DMS 273 treated with DMSO at 0.1 percent for 48 hours (cell line): ENCODE data around the gene TAF5L.
"Not testable (repeated sequence)": the region's sequence is repeated elsewhere in the genome, so short reads cannot be mapped to it uniquely, and the experiment has no call there.

Experiments used
- DNase-seq: peaks from one replicate; lab custom pipeline; 2025; lab: John Stamatoyannopoulos, UW

The TAF5L gene

DNA sequence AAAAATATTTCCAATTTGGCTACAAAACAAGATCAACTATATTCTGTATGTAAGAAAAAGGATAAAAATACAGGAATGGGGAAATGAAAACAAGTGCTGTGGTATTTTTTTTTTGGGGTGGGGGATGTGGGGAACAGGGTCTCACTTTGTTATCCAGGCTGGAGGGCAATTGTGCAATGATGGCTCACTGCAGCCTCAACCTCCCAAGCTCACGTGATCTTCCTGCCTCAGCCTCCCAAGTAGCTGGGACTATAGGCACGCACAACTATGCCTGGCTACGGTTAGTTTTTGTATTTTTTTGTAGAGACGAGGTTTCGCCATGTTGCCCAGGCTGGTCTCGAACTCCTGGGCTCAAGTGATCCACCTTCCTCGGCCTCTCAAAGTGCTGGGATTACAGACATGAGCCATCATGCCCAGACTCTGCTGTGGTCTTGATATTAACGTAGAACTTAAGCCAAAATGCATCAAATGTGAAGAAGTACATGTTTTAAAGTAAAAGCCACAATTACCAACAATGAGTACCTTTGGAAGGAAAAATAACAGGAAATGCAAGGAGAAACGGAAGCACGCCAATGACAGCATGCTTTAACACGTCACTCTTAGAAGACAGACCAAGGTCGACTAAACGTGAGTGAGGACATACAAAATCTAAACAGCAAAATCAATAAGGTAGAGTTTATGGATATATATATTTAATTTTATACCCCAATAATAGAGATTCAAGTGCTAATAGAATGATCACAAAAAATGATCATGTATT is 58.6 kb downstream of the TAF5L start:
- no peak for DNase-seq

DNA sequence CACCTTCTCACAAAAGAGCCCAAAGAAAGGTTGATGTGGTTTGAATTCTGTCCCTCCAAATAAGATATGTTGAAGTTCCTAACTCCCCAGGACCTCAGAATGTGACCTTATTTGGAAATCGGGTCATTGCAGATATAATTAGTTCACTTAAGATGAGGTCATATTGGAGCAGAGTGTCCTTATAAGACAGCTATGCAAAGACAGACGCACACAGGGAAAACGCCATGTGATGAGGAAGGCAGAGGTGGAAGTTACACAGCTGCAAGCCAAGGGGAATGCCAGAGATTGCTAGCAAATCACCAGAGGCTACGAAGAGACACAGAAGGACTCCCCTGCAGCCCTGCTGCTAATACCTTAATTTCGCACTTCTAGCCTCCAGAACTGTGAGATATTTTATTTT is 62.2 kb downstream of the TAF5L start:
- no peak for DNase-seq

- DNase-seq = no peak
These were observed 62.7 kb downstream of the TAF5L start for GRCh38 chr1:229563241-229563640.

- no peak for DNase-seq
These were observed 63.2 kb downstream of the TAF5L start for GRCh38 chr1:229562686-229563085.

- no peak for DNase-seq
These were observed 64.8 kb downstream of the TAF5L start for GRCh38 chr1:229561141-229561540.

GRCh38 chr1:229560124-229560523 is 65.8 kb downstream of the TAF5L start:
- not testable (repeated sequence) for DNase-seq

- DNase-seq = not testable (repeated sequence)
These were observed 66.6 kb downstream of the TAF5L start for GRCh38 chr1:229559336-229559801.

DNA sequence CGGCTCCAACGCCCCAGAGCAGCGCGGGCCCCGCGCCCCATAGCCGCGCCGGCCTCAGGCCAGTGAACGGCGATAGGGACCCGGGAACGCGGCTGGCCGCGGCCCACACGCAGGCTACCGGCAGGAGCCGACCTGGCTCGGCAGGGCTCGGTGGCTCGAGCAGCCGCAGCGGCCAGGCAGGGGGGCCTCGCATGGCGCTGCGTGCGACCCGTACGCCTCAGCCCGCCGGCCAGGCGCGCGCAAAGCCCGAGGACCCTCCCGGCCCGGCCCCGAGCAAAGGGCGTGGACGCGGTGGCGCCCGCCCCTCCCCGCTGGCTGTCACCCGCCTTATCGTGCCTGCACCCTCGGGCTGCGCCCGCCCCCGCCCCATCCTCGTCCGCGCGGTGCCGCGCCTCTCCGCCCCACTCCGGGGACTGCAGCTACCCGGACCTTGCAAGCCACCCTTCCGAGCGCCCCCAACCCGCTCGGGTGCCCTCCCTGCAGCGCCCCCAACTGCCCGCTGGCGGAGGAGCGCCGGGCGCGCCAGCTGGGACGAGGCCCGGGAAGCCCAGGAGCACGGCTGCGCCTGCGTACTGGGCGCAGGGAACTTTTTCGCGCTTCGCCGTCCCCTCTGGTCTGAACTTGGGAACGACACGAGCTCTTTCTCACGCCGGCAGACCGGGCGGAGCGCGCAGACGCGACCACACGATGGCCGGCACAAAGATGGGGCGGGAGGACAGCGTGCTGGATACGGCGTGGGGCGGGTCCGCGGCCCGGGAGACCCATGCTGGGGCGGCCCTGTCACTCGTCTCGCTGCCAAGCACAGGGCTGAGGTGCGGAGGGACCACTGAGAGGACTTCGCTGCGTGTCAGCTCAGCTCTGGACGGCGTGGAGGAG is 67.2 kb downstream of the TAF5L start, which contains the start of gene ABCB10:
ABCB10 (minus strand) TSS at position 248 of the 876 bp plus-strand sequence; CDS start at position 193, 55 bp downstream.
- DNase-seq = peak; percentile 89

- DNase-seq = no peak
These were observed 68.0 kb downstream of the TAF5L start for GRCh38 chr1:229557913-229558414.

DNA sequence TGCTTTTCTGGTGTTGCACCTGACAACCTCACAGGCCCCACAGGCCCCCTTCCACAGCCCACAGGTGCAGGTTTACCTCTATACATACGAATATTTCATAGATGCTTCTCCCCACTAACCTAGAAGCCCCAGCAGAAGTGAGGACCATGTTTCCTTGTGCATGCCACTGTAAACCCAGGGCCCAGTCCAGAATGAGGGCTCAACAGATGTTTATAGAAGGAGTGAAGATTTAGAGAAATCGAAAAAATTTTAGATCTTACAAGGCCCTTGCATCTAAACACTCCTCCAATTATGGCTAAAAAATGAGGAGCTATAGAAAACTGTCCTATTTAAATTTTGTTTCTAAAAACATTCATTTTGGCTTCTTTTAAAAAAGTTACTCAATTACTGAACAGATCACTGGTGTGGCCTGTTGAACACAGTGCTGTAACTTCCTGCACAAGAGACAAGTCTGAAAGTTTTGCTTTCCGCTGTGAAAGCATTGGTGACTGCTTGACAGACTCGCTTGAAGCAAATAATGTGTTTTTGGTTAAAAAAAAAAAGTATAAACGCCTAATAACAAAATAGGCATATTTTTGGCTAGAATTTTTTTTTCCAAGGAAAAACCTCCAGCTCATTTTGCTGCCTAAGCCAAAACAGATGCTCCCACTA is 68.6 kb downstream of the TAF5L start:
- no peak for DNase-seq

- no peak for DNase-seq
These were observed 70.9 kb downstream of the TAF5L start for GRCh38 chr1:229554886-229555621.

- DNase-seq = no peak
These were observed 72.2 kb downstream of the TAF5L start for GRCh38 chr1:229553621-229554130.

DNA sequence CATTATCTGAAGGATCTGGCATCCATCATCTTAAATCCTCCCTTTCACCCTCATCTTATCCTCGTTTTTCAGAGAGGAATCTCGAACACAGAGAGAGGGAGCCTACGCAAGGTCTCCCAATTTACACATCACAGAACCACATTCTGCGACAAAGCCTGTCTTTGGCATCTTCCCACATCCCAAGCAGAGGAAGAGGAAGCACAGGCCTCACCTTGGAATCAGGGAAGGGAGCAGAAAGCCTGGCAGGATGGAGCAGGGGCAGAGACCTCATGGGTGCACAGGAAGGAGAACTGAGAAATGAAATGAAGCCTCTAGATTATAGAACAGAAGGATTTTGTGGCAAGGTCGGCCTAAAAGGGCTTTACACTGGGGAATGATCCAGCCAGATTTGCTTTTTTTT is 73.2 kb downstream of the TAF5L start:
- no peak for DNase-seq

- DNase-seq = no peak
These were observed 74.9 kb downstream of the TAF5L start for GRCh38 chr1:229550812-229551567.

GRCh38 chr1:229547542-229547941 is 78.4 kb downstream of the TAF5L start:
- DNase-seq = no peak

DNA sequence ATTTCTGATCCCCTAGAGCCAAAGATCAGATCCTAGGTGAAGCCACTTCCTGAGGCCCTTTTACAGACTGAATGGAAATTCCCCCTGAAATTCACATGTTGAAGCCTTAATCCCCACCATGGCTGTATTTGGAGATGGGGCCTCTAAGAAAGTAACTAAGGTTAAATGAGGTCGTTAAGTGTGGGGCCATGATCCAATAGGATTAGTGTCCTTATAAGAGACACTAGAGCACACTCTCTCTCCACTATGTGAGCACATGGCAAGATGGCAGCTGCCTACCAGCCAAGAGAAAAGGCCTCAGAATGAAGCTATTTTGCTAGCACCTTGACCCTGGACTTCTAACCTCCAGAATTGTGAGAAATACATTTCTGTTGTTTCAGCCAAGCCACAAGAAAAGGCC is 81.3 kb downstream of the TAF5L start:
- no peak for DNase-seq
